ENCODE data around the gene CFAP210.

CFAP210 gene

GRCh38 chr2:169673921-169674320, 20.3 kb downstream of the CFAP210 start:
- no peak for DNase-seq (ENCODE audit: low read depth in 2 of 2)

- DNase-seq (ENCODE audit: low read depth in 2 of 2) = no peak
Measured at GRCh38 chr2:169673106-169673505, 21.1 kb downstream of the CFAP210 start.

GRCh38 chr2:169672406-169672805, 21.8 kb downstream of the CFAP210 start:
- no peak for DNase-seq (ENCODE audit: low read depth in 2 of 2)

- no peak for DNase-seq (ENCODE audit: low read depth in 2 of 2)
Measured at GRCh38 chr2:169670937-169671336, 23.3 kb downstream of the CFAP210 start.

- no peak for DNase-seq (ENCODE audit: low read depth in 2 of 2)
Measured at GRCh38 chr2:169670215-169670651, 24.0 kb downstream of the CFAP210 start.

- DNase-seq (ENCODE audit: low read depth in 2 of 2) = no peak
Measured at GRCh38 chr2:169667583-169667982, 26.6 kb downstream of the CFAP210 start.

GRCh38 chr2:169664978-169665930, 29.0 kb downstream of the CFAP210 start:
- no peak for DNase-seq (ENCODE audit: low read depth in 2 of 2)

- no peak for DNase-seq (ENCODE audit: low read depth in 2 of 2)
Measured at GRCh38 chr2:169664600-169664977, 29.6 kb downstream of the CFAP210 start.

- DNase-seq (ENCODE audit: low read depth in 2 of 2) = no peak
Measured at GRCh38 chr2:169663247-169663646, 31.0 kb downstream of the CFAP210 start.

GRCh38 chr2:169662744-169663143, 31.5 kb downstream of the CFAP210 start:
- DNase-seq (ENCODE audit: low read depth in 2 of 2) = no peak

- DNase-seq (ENCODE audit: low read depth in 2 of 2) = no peak
Measured at GRCh38 chr2:169661265-169661664, 32.9 kb downstream of the CFAP210 start.

- DNase-seq (ENCODE audit: low read depth in 2 of 2) = no peak
Measured at GRCh38 chr2:169659320-169659719, 34.9 kb downstream of the CFAP210 start.

- no peak for DNase-seq (ENCODE audit: low read depth in 2 of 2)
Measured at GRCh38 chr2:169658877-169659276, 35.3 kb downstream of the CFAP210 start.

- DNase-seq (ENCODE audit: low read depth in 2 of 2) = no peak
Measured at GRCh38 chr2:169656164-169656563, 38.0 kb downstream of the CFAP210 start.

GRCh38 chr2:169653636-169654035, 40.6 kb downstream of the CFAP210 start:
- DNase-seq (ENCODE audit: low read depth in 2 of 2) = no peak

GRCh38 chr2:169649278-169649677, 44.9 kb downstream of the CFAP210 start:
- DNase-seq (ENCODE audit: low read depth in 2 of 2) = no peak

- no peak for DNase-seq (ENCODE audit: low read depth in 2 of 2)
Measured at GRCh38 chr2:169647496-169647895, 46.7 kb downstream of the CFAP210 start.

GRCh38 chr2:169644173-169644572, 50.0 kb downstream of the CFAP210 start:
- no peak for DNase-seq (ENCODE audit: low read depth in 2 of 2)

- DNase-seq (ENCODE audit: low read depth in 2 of 2) = no peak
Measured at GRCh38 chr2:169641464-169641863, 52.7 kb downstream of the CFAP210 start.

GRCh38 chr2:169640104-169640503, 54.1 kb downstream of the CFAP210 start:
- DNase-seq (ENCODE audit: low read depth in 2 of 2) = no peak

GRCh38 chr2:169637620-169638019, 56.6 kb downstream of the CFAP210 start:
- DNase-seq (ENCODE audit: low read depth in 2 of 2) = no peak

- DNase-seq (ENCODE audit: low read depth in 2 of 2) = no peak
Measured at GRCh38 chr2:169636440-169637097, 57.6 kb downstream of the CFAP210 start.

GRCh38 chr2:169625781-169626180, 68.4 kb downstream of the CFAP210 start:
- DNase-seq (ENCODE audit: low read depth in 2 of 2) = no peak

Measured in stimulated activated CD4-positive, alpha-beta T cell treated with anti-CD3 and anti-CD28 coated beads, Interleukin-1b, Interleukin-23, amount 100 ng/mL, for 1 hour (primary cell).